HG03103 (cell line): Measurements from ENCODE around the gene CR1.
"Not testable (repeated sequence)": the region's sequence is repeated elsewhere in the genome, so short reads cannot be mapped to it uniquely, and the experiment has no call there.

Source experiments
- ATAC-seq: cut with Tn5 transposase; IDR thresholded peaks from one replicate; pipeline ENCODE4 v1.9.1; 2021; ENCODE audit warnings: low read depth; ENCODE audit not compliant: unreplicated experiment

CR1 gene

DNA sequence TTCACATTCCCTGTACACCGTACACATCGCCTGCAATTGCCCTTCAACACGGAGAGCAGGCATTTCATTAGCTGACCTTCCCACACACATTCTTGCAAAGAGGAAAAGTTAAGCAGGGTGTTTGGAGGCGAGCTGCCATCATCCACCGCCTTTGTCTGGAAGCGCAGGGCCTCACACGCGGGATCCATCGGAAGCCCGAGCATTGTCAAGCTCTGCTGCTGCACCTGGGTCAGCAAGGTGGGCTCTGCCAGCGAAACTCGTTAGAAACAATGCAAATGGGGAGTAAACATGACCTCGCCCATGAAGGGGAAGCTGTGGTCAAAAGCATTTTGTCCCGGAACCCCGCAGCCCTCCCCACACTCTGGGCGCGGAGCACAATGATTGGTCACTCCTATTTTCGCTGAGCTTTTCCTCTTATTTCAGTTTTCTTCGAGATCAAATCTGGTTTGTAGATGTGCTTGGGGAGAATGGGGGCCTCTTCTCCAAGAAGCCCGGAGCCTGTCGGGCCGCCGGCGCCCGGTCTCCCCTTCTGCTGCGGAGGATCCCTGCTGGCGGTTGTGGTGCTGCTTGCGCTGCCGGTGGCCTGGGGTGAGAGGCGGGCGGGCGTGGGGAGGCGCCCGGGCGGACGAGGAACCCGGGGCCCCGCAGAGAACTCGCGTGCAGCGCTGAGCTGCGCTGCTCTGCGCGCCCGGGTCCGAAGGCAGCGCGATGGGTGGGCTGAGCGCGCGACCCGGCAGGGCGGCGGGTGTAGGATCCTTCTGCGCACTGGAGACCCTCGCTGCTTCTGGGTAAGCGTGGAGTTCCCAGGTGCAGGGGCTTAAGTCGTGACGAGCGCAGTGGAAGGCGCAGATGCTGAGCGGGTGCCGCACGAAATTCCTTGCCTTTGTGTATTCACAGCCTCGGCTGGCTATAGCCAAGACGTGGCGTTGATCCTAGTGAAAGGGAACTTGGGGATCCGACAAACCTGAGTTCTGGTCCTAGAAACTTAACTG lies at the start of gene CR1:
Gene CR1, plus strand, starts transcription at position 357 of the 992 bp plus-strand sequence. Its CDS starts 111 bp downstream, at position 468.
- peak; percentile 64 for ATAC-seq

- ATAC-seq, result no peak
Measured at GRCh38 chr1:207453710-207454045, 42.3 kb upstream of the CR1 start.

GRCh38 chr1:207454046-207454964 lies 41.7 kb upstream of the CR1 start, which contains the start of gene CR2:
Gene CR2, plus strand, starts transcription at chr1:207454328. Its CDS starts 91 bp downstream, at chr1:207454419.
- ATAC-seq, result no peak

DNA sequence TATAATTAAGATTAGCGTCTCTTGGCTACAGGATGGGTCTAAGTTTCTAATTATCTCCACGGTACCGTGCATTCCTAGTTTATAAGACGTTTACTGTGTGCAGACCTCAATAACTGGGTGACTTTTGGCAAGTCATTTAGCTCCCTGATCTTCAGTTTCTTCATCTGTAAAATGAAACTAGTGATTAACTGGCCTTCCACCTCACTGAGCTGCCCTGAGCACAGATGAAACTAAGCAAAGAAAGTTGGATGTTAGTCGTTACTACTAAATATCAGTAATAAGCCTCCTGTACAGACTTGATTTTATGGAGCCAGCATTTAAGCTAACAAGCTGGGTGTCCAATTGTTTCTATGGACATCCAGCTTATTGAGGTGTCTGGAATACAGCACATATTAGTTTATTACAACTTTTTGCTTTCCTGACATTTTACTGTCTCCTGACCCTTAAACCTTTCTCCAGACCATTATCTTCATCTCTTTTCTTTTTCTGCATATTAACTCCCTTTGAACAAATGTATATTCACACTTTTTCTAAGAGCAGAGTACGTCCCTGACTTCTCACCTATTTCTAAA lies 40.7 kb upstream of the CR1 start:
- no peak for ATAC-seq

DNA sequence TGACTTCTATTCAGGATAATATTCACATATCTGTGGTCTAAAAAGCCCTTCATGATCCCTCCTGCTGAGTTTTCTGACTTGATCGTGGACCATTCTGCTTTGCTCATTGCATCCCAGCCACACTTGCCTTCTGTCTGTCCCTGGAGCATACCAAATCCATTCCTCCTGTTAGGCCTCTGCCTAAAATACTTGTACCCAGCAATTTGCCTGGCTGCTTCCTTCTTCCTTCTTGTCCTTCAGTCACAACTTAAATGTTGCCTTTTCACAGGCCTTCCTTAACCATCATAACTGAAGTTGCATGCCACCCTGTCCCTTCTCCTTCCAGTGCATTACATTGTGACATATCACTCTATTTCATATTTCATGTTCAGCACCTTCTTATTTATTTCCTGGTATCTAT lies 37.5 kb upstream of the CR1 start:
- no peak for ATAC-seq

DNA sequence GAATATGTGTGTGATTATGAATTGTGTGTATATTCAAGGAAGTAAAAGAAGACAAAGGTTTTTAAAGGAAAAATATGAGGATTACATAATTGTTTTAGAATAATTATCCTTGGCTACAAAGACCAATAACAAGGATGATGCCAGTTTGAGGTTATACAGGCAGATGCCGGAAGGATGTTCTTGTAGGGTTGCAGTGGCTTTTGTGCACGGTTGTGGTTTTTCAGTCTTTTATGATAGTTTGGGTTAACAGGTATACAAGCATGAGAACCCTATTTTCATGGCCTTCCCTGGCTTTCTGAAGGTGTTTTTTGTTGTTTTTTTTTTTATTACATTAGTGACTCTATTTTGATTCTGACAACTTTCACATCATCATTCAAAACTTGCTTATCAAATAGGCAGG lies 36.9 kb upstream of the CR1 start:
- ATAC-seq, result no peak

- no peak for ATAC-seq
Measured at GRCh38 chr1:207461649-207462048, 34.3 kb upstream of the CR1 start.

- no peak for ATAC-seq
Measured at GRCh38 chr1:207462535-207462934, 33.4 kb upstream of the CR1 start.

- no peak for ATAC-seq
Measured at GRCh38 chr1:207463021-207463420, 32.9 kb upstream of the CR1 start.

GRCh38 chr1:207463571-207463970 lies 32.4 kb upstream of the CR1 start:
- ATAC-seq, result no peak

DNA sequence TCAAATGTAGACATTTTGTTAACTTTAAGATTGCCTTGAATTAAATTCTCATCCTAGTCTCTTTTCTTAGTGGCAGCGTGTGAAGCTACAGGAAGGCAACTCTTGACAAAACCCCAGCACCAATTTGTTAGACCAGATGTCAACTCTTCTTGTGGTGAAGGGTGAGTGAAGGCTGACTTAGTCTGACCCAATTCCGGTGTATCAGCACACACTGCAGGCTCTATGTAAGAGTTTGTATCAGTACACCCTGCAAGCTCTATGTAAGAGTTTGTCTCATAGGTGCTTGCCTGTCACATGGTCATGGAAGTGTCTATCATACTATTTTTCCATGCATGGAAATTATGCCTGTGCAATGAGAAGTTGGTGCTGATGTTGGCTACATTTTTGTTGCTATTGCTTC lies 25.0 kb upstream of the CR1 start:
- ATAC-seq, result no peak

DNA sequence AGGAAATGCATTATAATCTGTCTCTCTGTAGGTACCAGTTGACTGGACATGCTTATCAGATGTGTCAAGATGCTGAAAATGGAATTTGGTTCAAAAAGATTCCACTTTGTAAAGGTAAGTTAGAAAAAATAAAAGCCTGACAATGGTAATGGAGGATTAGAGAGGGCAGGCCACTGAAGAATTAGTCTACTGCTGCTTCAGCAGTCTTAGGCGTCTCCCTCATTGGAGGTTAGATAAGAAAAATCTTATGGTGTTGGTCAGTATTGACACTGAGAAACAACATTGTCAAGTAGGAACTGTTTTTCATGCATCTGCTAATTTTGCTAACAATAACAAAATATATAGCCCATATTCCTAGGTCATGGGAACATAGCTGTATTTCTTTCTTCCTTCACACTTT lies 21.7 kb upstream of the CR1 start:
- ATAC-seq, result no peak

DNA sequence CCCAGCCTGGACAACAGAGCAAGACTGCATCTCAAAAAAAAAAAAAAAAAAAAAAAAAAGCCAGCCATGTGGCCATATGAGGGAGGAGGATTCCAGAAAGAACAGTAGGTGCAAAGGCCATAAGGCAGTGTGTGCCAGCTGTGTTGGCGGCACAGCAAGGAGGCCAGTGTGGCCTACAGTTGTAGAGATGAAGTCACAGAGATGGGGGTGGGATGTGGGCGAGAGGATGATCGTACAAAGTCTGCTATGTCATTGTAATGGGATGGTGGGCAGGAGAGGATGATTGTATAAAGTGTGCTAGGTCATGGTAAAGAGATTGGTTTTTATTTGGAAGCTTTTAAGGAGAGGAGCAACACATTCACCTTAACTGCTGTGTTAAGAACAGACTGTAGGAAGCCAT lies 9.8 kb upstream of the CR1 start:
- no peak for ATAC-seq

DNA sequence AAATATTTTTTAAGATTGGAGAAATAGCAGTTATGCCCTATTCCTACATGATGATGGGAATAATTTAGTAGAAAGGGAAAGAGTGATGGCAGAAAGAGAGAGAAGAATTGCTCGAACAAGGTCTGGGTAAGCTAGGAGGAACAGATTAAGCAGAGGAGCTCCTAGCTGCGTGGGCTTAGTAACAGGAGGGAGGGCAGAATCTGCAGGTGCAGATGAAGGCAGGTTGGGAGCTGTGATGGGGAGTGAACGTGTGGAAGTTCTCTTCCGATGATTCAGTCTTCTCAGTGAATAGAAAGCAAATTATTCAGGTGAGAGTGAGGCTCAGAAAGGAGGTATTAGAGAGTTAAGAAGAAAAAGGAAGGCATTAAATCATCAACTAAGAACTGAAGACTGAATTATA lies 8.3 kb upstream of the CR1 start:
- ATAC-seq, result no peak

- no peak for ATAC-seq
Measured at GRCh38 chr1:207493212-207493611, 2.7 kb upstream of the CR1 start.

DNA sequence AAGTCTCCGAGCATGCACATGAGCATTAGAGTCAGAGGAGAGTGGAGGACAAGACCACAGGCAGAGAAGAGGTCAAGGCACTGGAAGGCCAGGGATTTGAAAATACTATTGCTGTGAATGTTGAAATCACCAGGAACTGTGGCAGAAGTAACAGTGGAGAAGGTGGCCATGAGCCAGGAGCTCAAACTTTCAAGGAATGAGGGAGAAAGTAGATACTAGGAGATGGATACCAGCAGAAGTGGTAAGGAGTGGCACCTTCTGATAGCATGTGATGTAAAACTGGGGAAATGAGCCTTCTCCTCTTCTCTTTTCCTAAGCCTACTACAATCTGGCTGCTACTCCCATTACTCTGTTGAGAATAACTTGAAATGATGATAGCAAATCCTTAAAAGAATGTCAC lies 1.8 kb upstream of the CR1 start:
- no peak for ATAC-seq

DNA sequence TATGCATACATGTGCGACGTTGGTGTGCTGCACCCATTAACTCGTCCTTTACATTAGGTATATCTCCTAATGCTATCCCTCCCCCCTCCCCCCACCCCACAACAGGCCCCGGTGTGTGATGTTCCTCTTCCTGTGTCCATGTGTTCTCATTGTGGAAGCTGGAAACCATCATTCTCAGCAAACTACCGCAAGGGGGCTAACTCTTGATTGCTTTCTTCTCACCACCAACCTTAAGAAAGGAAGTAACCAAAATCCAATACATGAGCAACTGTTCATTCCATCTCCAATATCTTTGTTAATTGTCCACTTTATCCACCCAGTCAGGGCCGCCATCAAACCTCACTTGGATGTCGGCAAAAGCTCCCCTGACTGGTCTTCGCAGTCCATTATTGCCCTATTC lies 676 bp upstream of the CR1 start:
- not testable (repeated sequence) for ATAC-seq

DNA sequence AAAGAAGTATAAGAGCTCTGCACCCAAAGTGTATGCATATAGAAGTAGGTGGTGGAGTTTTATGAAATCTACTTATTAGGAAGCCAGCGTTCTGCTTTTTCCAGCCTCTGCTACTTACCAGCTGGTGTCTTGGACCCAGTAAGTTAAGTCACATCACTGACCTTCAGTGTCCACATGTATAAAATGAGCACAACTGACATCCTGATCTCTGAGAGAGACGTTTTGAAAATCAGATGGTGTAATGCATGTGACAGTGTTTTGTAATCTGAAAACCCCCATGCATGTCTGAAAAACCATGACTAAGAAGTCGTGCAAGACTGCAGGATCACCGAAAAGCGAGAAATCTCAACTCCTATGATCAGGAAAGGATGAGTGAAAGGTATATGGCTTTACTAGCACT lies 2.0 kb downstream of the CR1 start:
- ATAC-seq, result no peak

DNA sequence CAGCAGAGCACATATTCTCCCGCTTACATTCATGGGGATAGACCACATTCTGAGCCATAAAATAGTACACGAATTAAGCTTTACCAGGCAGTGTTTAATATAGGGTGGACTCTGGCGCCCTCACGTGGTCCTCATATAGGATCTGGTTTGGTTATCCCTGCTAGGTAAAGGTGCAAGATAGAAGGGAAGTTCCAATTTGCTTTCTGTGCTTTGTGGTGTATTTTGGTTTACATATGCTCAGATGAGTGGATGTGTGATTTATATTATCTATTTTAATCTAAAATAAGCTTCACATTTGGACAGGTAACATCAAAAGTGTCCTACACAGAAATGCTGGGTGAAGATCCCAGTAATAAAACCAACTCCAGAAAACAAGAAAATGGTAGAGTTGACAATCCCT lies 3.6 kb downstream of the CR1 start:
- ATAC-seq, result no peak

DNA sequence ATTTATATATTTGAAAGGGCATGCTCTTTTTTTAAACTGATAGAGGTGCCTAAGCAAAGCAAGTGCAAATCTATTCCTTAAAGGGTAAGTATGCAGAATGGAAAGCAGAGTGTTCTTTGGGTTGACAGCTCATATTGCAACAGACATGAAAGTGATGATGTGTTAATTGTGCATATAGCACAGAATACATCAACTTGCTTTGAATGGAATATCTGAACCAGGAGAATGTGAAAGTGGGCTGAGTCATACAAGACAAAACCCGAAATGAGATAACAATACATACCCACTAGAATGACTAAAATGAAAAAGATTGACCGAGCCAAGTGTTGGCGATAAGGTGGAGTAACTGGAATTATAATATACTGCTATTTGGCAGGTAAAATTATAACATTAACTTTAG lies 4.3 kb downstream of the CR1 start:
- ATAC-seq, result no peak

DNA sequence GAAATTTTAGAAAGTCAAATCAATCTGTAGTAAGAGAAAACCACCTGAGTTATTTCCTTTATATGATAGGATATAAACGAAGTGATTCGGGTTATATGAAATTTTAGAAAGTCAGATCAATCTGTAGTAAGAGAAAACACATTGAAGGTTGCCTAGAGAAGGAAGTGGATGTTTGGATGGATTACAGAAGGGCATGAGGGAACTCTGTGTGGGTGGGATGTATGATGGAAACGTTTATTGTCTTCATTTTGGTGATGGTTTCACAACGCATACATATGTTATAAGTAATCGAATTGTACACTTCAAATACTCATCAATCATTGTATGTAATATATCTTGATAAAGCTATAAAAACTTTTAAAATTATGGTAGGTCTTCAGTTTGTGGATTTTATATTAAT lies 5.1 kb downstream of the CR1 start:
- ATAC-seq, result no peak
